GM23248 (cell line): ENCODE results near the gene ENDOV.

ENCODE experiments used
- EZH2 ChIP-seq: fragments of 200-600 bp; sonication (generic); IDR thresholded peaks from 2 replicates; pipeline ENCODE4 v1.6.1; 2018; ENCODE audit warnings: antibody characterized with exemption, mild to moderate bottlenecking; ENCODE audit not compliant: insufficient read depth, poor library complexity, severe bottlenecking
- EZH2phosphoT487 ChIP-seq: fragments of 200-600 bp; sonication (generic); IDR thresholded peaks from 2 replicates; pipeline ENCODE4 v1.6.1; 2018; ENCODE audit warnings: antibody characterized with exemption, moderate library complexity, mild to moderate bottlenecking, low read depth; ENCODE audit not compliant: insufficient read depth

DNA sequence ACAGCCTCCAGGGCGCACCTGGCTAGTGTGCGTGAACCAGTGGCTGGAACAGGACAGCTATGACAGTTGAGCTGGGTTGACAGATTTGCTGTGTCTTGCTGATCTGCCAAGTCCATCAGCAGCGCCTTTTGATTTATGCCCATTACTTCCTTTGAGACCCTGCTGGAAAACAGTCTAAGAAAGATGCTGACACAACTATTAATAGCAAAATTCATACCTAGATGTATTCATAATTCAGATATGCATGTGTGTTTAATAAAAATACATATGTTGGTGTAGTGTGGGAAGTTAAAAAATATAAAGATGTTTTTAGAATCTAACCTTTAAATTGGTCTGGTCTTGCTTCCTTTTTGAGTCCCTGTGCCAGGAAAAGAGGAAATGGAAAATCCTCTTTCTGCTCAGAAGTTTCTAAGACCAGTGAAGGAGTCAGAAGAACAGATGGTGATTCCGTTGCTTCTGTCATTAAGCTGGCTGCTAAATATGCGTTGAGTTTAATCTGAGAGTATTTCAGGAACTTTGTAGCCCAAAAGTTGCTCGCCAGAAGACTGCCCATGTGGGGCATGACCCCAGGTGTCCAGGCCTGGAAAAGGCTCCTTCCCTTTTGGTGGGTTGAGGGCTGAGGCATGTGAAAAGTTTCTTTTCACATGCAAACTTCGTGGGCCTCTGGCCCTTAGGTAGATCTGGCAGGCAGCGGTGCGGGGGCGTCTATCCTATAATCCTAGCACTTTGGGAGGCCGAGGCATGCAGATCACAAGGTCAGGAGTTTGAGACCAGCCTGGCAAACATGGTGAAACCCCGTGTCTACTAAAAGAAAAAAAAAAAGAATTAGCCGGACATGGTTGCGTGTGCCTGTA lies 40.0 kb upstream of the ENDOV start:
- TF ChIP-seq EZH2, result no peak
- TF ChIP-seq EZH2phosphoT487, result no peak
